Measurements from ENCODE around the gene KMT2C.

DNA sequence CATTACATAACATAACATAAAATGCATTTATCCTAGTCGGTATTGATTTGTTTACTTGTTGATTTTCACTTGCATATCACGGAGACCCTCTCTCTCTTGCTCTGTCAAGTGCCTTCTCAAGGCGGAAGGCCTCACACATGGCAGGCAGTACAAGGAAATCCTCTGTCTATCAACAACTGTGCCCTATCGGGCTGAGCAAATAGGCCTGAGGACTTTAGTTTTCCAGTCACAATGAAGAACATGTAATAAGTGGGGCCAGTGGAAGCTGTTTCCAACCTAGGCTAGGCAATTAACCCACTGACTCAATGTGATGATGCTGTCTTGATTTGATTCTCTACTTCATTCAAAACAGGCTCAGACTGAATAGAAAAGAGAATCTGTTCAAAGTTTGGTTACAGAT lies 44.9 kb upstream of the KMT2C start:
- TF ChIP-seq, protein P1, sequence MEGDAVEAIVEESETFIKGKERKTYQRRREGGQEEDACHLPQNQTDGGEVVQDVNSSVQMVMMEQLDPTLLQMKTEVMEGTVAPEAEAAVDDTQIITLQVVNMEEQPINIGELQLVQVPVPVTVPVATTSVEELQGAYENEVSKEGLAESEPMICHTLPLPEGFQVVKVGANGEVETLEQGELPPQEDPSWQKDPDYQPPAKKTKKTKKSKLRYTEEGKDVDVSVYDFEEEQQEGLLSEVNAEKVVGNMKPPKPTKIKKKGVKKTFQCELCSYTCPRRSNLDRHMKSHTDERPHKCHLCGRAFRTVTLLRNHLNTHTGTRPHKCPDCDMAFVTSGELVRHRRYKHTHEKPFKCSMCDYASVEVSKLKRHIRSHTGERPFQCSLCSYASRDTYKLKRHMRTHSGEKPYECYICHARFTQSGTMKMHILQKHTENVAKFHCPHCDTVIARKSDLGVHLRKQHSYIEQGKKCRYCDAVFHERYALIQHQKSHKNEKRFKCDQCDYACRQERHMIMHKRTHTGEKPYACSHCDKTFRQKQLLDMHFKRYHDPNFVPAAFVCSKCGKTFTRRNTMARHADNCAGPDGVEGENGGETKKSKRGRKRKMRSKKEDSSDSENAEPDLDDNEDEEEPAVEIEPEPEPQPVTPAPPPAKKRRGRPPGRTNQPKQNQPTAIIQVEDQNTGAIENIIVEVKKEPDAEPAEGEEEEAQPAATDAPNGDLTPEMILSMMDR (IDR thresholded peaks at IDR 0.05; ENCODE audit: insufficient read depth, low read length, poor library complexity, severe bottlenecking), result no peak
- TF ChIP-seq EZH2phosphoT487 (conservative IDR thresholded peaks at IDR 0.05; ENCODE audit: low read length), result no peak
